ENCODE data around the gene LRP2. TPM values are rescaled to one million over a fixed set of nuclear protein-coding genes. Genes with fewer than 3 reads are reported as not detected.
A peak's percentile ranks its signal among the peaks of the same experiment; 100 is the strongest.

Gene LRP2
- total and polyA plus RNA-seq, 8 donors, result 2.5 to 34.6 (median 4.0) TPM

DNA sequence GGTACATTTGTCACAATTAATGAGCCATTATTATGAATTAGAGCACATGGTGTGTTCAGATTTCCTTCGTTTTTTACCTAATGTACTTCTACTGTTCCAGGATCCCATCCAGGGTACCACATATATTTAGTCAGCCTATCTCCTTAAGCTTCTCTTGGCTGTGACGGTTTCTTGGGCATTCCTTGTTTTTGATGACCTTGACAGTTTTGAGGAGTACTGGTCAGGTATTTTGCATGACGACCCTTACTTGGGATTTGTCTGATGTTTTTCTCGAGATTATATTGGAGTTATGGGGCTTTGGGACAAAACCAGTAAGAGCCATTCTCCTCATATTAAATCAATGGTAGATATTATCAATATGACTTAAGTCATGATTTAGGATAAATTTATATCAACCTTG is 10.2 kb upstream of the LRP2 start:
- intact Hi-C loops (cut with DNase I), result no loop called here
- H3K36me3 ChIP-seq, result no peaks in the 10 kb centered on the region
- no peaks in the 10 kb centered on the region for H3K9me3 ChIP-seq
- no peak overlapping the region for H3K4me3 ChIP-seq
- DNase-seq (no peak), ATAC-seq (no peak)
- no peaks in the 10 kb centered on the region for H3K4me1 ChIP-seq
- H3K27me3 ChIP-seq, result no peaks in the 10 kb centered on the region
- TF ChIP-seq CTCF (IDR thresholded peaks at IDR 0.05), result no peak
- no peak overlapping the region for H3K27ac ChIP-seq

GRCh38 chr2:169366066-169366465 is 3.7 kb upstream of the LRP2 start:
- Histone ChIP-seq H3K4me1 (peaks cover 11 to 36% of the 10 kb centered on the region in 2 donors), H3K36me3 (no peaks in the 10 kb centered on the region), H3K9me3 (no peaks in the 10 kb centered on the region), H3K4me3 (no peak overlapping the region), H3K27ac (no peak overlapping the region), H3K27me3 (peaks cover 26 to 38% of the 10 kb centered on the region in 2 donors)
- ATAC-seq, result no peak
- intact Hi-C loops (cut with DNase I), result no loop called here
- no peak for DNase-seq
- TF ChIP-seq CTCF (IDR thresholded peaks at IDR 0.05), result no peak

DNA sequence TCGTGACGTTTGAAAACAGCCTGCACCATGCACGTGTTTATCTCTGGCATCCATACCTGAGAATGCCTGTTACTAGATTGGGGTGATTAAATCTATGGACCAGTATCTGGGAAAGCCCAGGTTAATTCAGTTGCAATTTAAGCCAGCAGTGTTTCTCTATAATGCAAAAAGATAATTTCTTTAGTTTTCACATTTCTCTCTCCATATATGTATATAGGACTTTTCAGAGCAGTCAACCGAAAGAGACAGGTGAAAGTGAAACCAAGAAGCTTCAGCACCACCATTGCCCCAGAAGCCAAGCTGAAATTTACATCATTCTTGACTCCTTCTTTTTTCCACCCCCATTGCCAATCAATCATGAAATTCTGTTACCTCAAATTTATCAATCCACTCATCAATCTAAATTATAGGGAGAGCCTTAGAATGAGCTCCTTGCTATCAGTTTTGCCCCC is 2.7 kb upstream of the LRP2 start:
- H3K4me3 ChIP-seq, result peak overlapping the region; percentile 17 to 42
- H3K27me3 ChIP-seq, result peaks cover 32 to 48% of the 10 kb centered on the region in 2 donors
- no peaks in the 10 kb centered on the region for H3K9me3 ChIP-seq
- no peak for TF ChIP-seq CTCF (IDR thresholded peaks at IDR 0.05)
- ATAC-seq (no peak), DNase-seq (peak in 1 of 4 donors; percentile 2)
- peak overlapping the region in 1 of 2 donors; percentile 20 for H3K27ac ChIP-seq
- no peaks in the 10 kb centered on the region for H3K36me3 ChIP-seq
- H3K4me1 ChIP-seq, result peaks cover 11 to 36% of the 10 kb centered on the region in 2 donors
- intact Hi-C loops (cut with DNase I), result no loop called here

GRCh38 chr2:169363560-169364150 is 1.3 kb upstream of the LRP2 start:
- intact Hi-C loops (cut with DNase I), result no loop called here
- Histone ChIP-seq H3K36me3 (no peaks in the 10 kb centered on the region), H3K4me1 (peaks cover 11 to 36% of the 10 kb centered on the region in 2 donors), H3K27me3 (peaks cover 37 to 60% of the 10 kb centered on the region in 2 donors), H3K27ac (peak overlapping the region in 1 of 2 donors; percentile 30), H3K4me3 (peak overlapping the region; percentile 34 to 42), H3K9me3 (no peaks in the 10 kb centered on the region)
- ATAC-seq, result peak; percentile 63
- TF ChIP-seq CTCF (IDR thresholded peaks at IDR 0.05), result no peak
- DNase-seq, result peak; percentile 36 to 81 (median 66)

- Histone ChIP-seq H3K27ac (no peak overlapping the region), H3K9me3 (no peaks in the 10 kb centered on the region), H3K36me3 (no peaks in the 10 kb centered on the region), H3K4me3 (peak overlapping the region; percentile 34 to 42), H3K27me3 (peaks cover 37 to 66% of the 10 kb centered on the region in 2 donors), H3K4me1 (peaks cover 11 to 36% of the 10 kb centered on the region in 2 donors)
- DNase-seq (peak in 1 of 4 donors; percentile 51), ATAC-seq (peak; percentile 3)
- intact Hi-C loops (cut with DNase I), result no loop called here
- TF ChIP-seq CTCF (IDR thresholded peaks at IDR 0.05), result no peak
Measured at GRCh38 chr2:169362894-169363559, 693 bp upstream of the LRP2 start.

Measured in left lung (tissue), 10 donors.